Measurements from ENCODE around the gene ATP5MG. TPM values are rescaled to one million over a fixed set of nuclear protein-coding genes. Genes with fewer than 3 reads are reported as not detected.

ATP5MG gene
- total RNA-seq, 1 experiment from 2014 or later, result 205 TPM

GRCh38 chr11:118382954-118383353 is 18.5 kb upstream of the ATP5MG start:
- Histone ChIP-seq H3K9me3 (ENCODE audit: control insufficient read depth in 1 of 2, insufficient read depth in 1 of 2, low read depth in 1 of 2, low read length in 2 of 2) (no peaks in the 10 kb centered on the region), H3K27ac (ENCODE audit: low read depth, low read length) (no peak overlapping the region), H3K9me2 (ENCODE audit: insufficient read depth) (no peaks in the 10 kb centered on the region), H4K20me1 (ENCODE audit: insufficient read depth) (no peaks in the 10 kb centered on the region), H3K27me3 (ENCODE audit: insufficient read depth, low read length) (no peaks in the 10 kb centered on the region), H3K79me2 (ENCODE audit: insufficient read depth, low read length) (no peaks in the 10 kb centered on the region), H3K9ac (ENCODE audit: low read length) (no peak overlapping the region), H3K4me3 (replicated peaks in 1 of 2; ENCODE audit: low read depth in 1 of 2, low read length in 2 of 2) (no peak overlapping the region), H3K36me3 (ENCODE audit: control insufficient read depth in 1 of 2, insufficient read depth in 2 of 2, low read length in 2 of 2) (peaks cover 65 to 82% of the 10 kb centered on the region in 2 experiments), H2AFZ (ENCODE audit: low read depth, low read length, poor library complexity, severe bottlenecking) (no peak overlapping the region), H3K4me1 (ENCODE audit: control insufficient read depth in 1 of 2, insufficient read depth in 2 of 2, low read length in 2 of 2) (no peaks in the 10 kb centered on the region), H3K4me2 (ENCODE audit: low read length) (no peak overlapping the region)
- DNase-seq (ENCODE audit: low read depth, low spot score), result no peak
- no peak for ATAC-seq
- ChIA-PET POLR2A (no interaction called here), RAD21 (ENCODE audit: low non-redundant PET in 1 of 2, low total read pairs in 2 of 2, uncharacterized antibody in 2 of 2, unreplicated experiment in 2 of 2) (no interaction called here), CTCF (no interaction called here)
- intact Hi-C loops (cut with micrococcal nuclease), result no loop called here
- no TSS peak for BruUV-seq (replicated peaks)
- TF ChIP-seq SIN3A (IDR thresholded peaks at IDR 0.05; ENCODE audit: low read depth), result no peak
- TF ChIP-seq EZH2 (IDR thresholded peaks at IDR 0.05), result no peak
- TF ChIP-seq CBX3 (IDR thresholded peaks at IDR 0.05; ENCODE audit: low read depth), result no peak
- TF ChIP-seq ZNF274 (IDR thresholded peaks at IDR 0.05; ENCODE audit: low read depth, low read length), result no peak
- TF ChIP-seq TCF7L2 (IDR thresholded peaks at IDR 0.05; ENCODE audit: borderline replicate concordance, extremely low read depth, insufficient read depth, insufficient read length), result no peak
- TF ChIP-seq RAD21 (IDR thresholded peaks at IDR 0.05; ENCODE audit: low read depth), result no peak
- TF ChIP-seq SP1 (IDR thresholded peaks at IDR 0.05; ENCODE audit: low read depth), result no peak
- no peak for TF ChIP-seq CEBPB (IDR thresholded peaks at IDR 0.05; ENCODE audit: low read depth)
- TF ChIP-seq ZFX (IDR thresholded peaks at IDR 0.05), result no peak
- no peak for TF ChIP-seq FOSL1 (IDR thresholded peaks at IDR 0.05; ENCODE audit: low read depth)
- no peak for TF ChIP-seq MAX (IDR thresholded peaks at IDR 0.05)
- TF ChIP-seq EZH2phosphoT487 (IDR thresholded peaks at IDR 0.05; ENCODE audit: borderline replicate concordance), result no peak
- no peak for TF ChIP-seq ATF3 (IDR thresholded peaks at IDR 0.05)
- no peak for TF ChIP-seq REST (IDR thresholded peaks at IDR 0.05; ENCODE audit: low read depth)
